Ishikawa (cell line): ENCODE measurements around the gene GSE1.

Source experiments
- EP300 ChIP-seq: IDR thresholded peaks from 2 replicates; pipeline ENCODE4 v1.6.1; 2012; ENCODE audit warnings: borderline replicate concordance
- FOXM1 ChIP-seq: IDR thresholded peaks from 2 replicates; pipeline ENCODE4 v1.6.1; 2012; ENCODE audit warnings: low read depth, borderline replicate concordance
- MAX ChIP-seq: IDR thresholded peaks from 2 replicates; pipeline ENCODE4 v1.6.1; 2012
- RAD21 ChIP-seq: IDR thresholded peaks from 2 replicates; pipeline ENCODE4 v1.6.1; 2012; ENCODE audit warnings: low read depth
- TAF1 ChIP-seq: IDR thresholded peaks from 2 replicates; pipeline ENCODE4 v1.6.1; 2012; ENCODE audit warnings: low read depth, mild to moderate bottlenecking

- TF ChIP-seq RAD21 (no peak), MAX (no peak), TAF1 (no peak), EP300 (no peak), FOXM1 (no peak)
Observed at GRCh38 chr16:85665929-85666328, 52.8 kb downstream of the GSE1 start.
